ENCODE measurements around the gene B4GALT5.

Gene B4GALT5

DNA sequence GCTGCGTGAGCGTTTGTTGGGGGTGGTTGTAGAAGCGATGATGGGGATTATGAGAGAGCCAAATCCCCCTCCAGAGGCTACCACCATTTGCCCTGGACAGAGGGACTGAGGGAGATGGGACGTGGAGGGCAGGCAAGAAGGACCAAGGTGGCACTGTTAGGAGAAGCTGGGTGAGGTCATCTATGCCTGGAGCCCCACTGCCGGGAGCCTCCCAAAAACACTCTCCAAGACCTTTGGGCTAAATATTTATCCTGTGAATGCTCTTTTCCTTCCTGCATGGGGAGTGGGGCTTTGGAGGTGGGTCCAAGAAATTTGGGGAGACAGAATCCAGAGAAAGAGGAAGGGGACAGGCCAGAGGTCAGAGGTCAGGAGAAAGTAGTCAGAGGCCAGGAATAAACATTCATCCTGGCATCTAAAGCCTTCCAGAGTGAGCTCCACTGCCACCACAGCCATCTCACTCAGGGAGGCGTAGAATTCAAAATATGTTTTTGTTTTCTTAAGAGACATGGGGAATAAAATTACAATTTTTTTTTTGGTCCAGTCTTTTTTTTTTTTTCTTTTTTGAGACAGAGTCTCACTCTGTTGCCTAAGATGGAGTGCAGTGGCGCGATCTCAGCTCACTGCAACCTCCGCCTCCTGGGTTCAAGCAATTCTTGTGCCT is 128.0 kb downstream of the B4GALT5 start:
- DNase-seq (ENCODE audit: low read depth in 2 of 3, low spot score in 1 of 3), result no peak

DNA sequence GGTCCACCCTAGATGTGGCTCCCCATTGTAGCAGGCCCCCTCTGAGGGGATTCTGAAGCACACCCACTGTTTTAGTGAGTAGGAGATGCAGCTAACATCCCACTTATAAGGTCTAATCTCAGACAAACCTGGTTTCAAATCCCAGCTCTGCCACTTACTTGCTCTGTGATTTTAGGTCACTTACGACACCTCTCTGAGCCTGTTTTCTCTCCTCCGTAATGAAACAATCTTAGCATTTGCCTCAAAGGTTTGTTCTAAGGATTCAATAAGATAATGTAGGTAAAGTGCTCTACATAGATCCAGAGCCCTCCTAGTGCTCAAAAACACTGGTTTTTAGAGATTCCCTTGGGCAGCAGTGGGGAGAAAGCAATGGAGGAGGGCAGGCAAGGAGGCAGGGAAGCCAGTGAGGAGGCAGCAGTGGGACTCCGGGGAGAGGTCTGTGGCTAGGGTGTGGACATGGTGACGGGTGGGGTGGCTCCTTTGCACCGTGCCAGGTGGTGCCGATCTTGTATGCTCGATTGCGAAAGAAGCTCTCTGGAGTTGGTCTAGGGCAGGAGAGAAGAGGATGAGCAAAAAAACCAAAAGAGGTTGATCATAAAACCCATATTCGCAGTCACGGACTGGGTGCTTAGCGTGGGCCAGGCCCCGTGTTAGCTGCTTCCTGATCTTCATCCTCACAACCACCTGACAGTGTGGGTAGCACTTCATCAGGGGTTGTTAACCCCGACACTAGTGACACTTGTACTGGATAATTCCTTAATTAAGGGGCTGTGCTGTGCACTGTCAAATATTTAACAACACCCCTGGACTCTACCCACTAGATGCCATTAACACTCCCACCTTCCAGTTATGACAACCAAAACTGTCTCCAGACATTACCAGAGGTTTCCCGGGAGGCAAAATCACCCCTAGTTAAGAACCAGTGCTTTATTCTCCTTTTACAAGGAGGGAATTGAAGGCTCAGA is 129.0 kb downstream of the B4GALT5 start:
- no peak for DNase-seq (ENCODE audit: low read depth in 2 of 3, low spot score in 1 of 3)

DNA sequence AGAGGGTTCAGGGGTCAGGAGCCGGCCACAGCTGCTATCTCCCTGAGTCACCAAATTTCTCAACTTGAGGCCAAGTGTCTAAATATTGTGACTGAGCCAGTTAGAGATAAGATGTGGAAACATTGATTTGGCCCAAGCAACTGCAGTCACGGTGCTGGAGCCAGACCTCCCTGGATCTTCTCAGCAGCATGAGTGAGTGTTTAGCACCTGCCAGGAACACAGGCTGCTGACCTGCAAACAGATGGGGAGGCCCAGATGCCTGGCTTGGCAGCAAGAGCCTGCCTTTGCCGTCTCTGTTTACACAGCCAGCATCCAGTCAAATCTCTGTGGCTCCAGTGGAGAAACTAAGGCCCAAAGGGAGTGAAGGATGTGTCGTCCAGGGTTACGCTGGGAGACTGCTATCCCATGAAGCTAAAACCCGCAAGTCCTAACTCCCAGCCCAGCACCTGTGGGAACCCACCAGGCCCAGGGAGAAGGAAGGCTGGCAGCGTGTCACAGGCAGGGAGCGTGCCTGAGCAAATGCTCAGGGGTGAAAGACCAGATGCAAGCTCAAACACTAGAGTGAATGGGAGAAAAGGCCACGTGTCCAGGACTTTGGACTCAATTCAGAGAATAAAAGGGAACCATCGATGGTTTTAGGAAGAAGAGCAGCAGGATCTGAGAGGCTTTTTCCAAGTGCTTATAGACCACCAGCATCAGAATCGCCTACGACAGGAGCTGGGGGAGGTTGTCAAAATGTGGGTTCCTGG is 129.8 kb downstream of the B4GALT5 start:
- no peak for DNase-seq (ENCODE audit: low read depth in 2 of 3, low spot score in 1 of 3)

DNA sequence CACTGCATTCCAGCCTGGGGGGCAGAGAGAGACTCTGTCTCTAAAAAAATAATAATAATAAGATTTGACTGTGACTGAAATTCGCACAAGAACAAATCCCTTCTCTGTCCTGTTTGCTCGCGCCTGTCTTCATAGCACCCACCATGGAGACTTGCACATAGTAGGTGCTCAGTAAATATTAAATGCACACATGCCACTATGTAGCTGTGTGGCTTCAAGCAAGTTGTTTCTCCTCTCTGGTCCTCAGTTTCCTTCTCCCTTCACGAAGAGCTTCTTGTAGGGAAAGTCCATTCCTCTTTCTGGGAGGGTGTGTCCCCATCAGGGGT is 130.4 kb downstream of the B4GALT5 start:
- no peak for DNase-seq (ENCODE audit: low read depth in 2 of 3, low spot score in 1 of 3)
